ENCODE measurements around the gene POLR3G. TPM values are rescaled to one million over a fixed set of nuclear protein-coding genes. Genes with fewer than 3 reads are reported as not detected.

POLR3G gene
- total and polyA plus RNA-seq, 12 donors: 0.13 to 2.1 (median 0.54) TPM

DNA sequence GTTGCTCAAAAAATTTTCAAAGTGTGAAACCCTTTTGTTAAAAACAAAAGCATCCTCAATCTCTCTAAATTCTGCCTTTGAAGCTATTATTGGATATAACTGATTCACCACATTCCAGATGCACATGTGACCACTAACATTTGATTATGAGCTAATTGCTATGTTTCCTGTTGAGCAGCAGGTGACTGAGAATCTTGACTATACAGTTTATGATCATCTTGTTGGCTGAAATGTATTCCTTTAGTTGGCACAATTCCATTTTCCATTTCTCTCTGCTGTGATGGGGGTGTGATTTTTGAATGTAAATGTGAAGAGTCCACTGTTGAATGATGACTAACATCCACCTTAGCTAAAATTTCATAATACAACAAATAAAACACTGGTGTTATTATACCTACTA, 44.0 kb downstream of the POLR3G start:
- Histone ChIP-seq H3K4me3 (no peak overlapping the region), H3K4me1 (no peaks in the 10 kb centered on the region), H3K27ac (no peak overlapping the region), H3K9me3 (no peaks in the 10 kb centered on the region), H3K36me3 (peaks cover 0 to 88% (median 9%) of the 10 kb centered on the region in 9 donors), H3K27me3 (no peaks in the 10 kb centered on the region)
- TF ChIP-seq, protein P1, sequence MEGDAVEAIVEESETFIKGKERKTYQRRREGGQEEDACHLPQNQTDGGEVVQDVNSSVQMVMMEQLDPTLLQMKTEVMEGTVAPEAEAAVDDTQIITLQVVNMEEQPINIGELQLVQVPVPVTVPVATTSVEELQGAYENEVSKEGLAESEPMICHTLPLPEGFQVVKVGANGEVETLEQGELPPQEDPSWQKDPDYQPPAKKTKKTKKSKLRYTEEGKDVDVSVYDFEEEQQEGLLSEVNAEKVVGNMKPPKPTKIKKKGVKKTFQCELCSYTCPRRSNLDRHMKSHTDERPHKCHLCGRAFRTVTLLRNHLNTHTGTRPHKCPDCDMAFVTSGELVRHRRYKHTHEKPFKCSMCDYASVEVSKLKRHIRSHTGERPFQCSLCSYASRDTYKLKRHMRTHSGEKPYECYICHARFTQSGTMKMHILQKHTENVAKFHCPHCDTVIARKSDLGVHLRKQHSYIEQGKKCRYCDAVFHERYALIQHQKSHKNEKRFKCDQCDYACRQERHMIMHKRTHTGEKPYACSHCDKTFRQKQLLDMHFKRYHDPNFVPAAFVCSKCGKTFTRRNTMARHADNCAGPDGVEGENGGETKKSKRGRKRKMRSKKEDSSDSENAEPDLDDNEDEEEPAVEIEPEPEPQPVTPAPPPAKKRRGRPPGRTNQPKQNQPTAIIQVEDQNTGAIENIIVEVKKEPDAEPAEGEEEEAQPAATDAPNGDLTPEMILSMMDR (IDR thresholded peaks at IDR 0.05): no peak
- intact Hi-C loops (cut with DNase I): no loop called here
- ATAC-seq (no peak), DNase-seq (no peak)

DNA sequence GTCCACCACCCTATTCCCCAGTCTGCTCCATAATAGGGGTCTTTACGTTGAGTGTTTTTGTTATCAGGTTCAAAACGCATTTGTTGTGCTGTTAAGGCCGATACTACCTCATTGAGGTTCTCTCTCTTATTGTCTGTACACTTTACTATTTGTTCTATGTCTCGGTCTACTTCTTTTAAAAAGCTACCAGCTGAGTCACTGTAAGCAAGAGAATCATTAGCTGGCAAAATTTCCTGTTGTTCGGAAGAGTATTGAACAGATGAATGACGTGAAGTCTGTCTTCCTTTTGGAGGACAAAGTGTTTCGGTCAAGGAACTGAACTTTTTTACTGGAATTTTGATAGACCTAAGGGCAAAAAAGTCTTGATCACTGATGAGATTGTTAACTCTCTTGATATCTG, 44.4 kb downstream of the POLR3G start:
- Histone ChIP-seq H3K9me3 (no peaks in the 10 kb centered on the region), H3K36me3 (peaks cover 0 to 92% (median 11%) of the 10 kb centered on the region in 9 donors), H3K27ac (no peak overlapping the region), H3K4me3 (no peak overlapping the region), H3K27me3 (no peaks in the 10 kb centered on the region), H3K4me1 (no peaks in the 10 kb centered on the region)
- WGBS, 2 donors: 93 to 94% methylated on average over 7 of the region's 7 CpGs
- no peak for ATAC-seq
- intact Hi-C loops (cut with DNase I): no loop called here
- no peak for DNase-seq
- TF ChIP-seq, protein P1 (IDR thresholded peaks at IDR 0.05): no peak

DNA sequence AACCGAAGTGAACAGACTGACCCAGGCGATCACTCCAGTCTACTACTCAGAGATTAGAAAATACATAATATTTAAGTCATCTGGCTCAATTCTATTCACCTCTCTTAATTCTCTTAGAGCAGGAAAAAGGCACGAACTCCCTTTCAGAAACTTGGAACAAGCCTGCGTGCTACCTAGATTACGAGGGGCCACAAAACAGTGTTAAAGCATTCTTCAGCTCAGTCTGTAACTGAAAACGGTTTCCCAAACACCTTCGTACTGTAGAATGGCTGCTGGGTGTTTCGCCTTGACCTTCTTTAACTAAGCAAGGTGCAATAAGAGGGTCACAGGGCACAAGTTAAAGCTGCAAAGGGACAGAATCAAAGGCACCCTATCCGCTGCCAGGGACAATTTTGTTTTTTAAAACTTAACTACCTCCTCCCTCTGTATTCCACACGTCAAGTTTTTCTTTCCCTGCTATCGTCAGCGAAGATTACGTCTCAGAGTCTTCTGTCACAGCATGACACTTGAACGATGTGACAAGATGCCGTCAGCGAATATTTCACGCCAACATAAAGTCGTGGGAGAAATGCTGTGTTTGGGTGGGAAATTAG, 54.0 kb downstream of the POLR3G start:
- Histone ChIP-seq H3K4me1 (peaks cover 0 to 43% (median 32%) of the 10 kb centered on the region in 9 donors), H3K4me3 (peak overlapping the region; percentile 81 to 96 (median 90)), H3K27ac (peak overlapping the region; percentile 87 to 98 (median 96)), H3K9me3 (no peaks in the 10 kb centered on the region), H3K27me3 (peaks cover 0 to 11% (median under 1%) of the 10 kb centered on the region in 7 donors), H3K36me3 (peaks cover 0 to 32% (median 7%) of the 10 kb centered on the region in 9 donors)
- intact Hi-C loops (cut with DNase I): loop anchor here in 7 of 10 donors (2.0 to 10.0 kb wide), 5 partner anchors 51 to 120 kb away; partner anchors contain the start of genes MBLAC2 (in 5 of the 7), POLR3G (in 5 of the 7) and CETN3 (in 1 of the 7)
- DNase-seq (no peak), ATAC-seq (peak in 3 of 8 donors; percentile 0 to 7 (median 3))
- 2 to 3% methylated on average over 18 of the region's 18 CpGs for WGBS, 2 donors
- TF ChIP-seq, protein P1 (IDR thresholded peaks at IDR 0.05): no peak

DNA sequence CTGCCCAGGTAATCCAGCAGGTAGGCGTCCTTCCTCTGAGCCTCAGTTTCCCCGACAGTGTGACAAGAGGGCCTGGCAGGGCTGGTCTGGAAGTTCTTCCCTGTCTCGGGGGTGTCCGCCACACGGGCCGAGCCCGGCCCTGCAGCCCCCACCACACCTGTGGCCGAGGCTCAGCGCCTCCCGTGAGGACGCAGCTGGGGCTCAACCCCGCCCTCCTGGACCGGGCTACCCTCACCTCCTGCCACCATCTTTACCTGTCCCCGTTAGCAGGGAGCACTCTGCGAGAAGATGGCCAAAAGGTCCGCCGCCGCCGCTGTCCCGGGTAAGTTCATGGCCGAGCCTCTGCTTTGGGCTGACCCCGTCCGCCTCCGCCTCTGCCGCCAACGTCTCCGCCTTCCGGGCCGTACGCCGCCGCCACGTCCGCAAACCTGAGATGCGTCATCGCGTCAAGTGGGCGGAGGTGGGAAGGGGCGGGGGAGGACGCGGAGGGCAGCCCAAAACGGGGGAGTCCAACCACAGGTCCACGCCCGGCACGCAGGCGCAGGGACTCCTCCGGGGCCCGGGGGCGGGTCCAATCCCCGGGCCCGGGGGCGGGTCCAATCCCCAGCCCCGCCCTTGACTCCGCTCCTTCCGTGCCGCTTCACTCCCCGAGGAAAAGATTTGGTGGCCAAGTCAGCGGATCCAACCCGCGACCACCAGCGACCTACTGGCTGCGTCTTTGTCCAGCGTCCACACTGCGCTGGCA, 54.7 kb downstream of the POLR3G start, which contains the start of gene LYSMD3:
Gene LYSMD3, minus strand, starts transcription at position 391 of the 745 bp plus-strand sequence. CDS start 4,295 bp downstream, outside the sequence.
- Histone ChIP-seq H3K9me3 (no peaks in the 10 kb centered on the region), H3K36me3 (peaks cover 0 to 26% (median 5%) of the 10 kb centered on the region in 9 donors), H3K4me1 (peaks cover 0 to 43% (median 32%) of the 10 kb centered on the region in 9 donors), H3K27me3 (peaks cover 0 to 18% (median 7%) of the 10 kb centered on the region in 7 donors), H3K4me3 (peak within 1 kb of the TSS; percentile 81 to 96 (median 90)), H3K27ac (peak within 1 kb of the TSS; percentile 87 to 98 (median 96))
- intact Hi-C loops (cut with DNase I): loop anchor here in 7 of 10 donors (2.0 to 10.0 kb wide), 5 partner anchors 52 to 121 kb away; partner anchors contain the start of genes MBLAC2 (in 5 of the 7), POLR3G (in 5 of the 7) and CETN3 (in 1 of the 7)
- DNase-seq (peak; percentile 98 to 99), ATAC-seq (peak; percentile 99 to 100 (median 100))
- WGBS, 2 donors: 0 to 1% methylated on average over 61 to 64 of the region's 64 CpGs
- TF ChIP-seq, protein P1 (IDR thresholded peaks at IDR 0.05): no peak
